RWPE2 (cell line): ENCODE data around the gene SCYL2.
"Not testable (repeated sequence)": the region's sequence is repeated elsewhere in the genome, so short reads cannot be mapped to it uniquely, and the experiment has no call there.

ENCODE experiments used
- ATAC-seq: fragments of 200-7000 bp; cut with Tn5 transposase; 3 replicates; pipeline ENCODE4 v1.9.1; 2021; ENCODE audit warnings: low read depth
- DNase-seq: peaks from one replicate; pipeline ENCODE4 v3.0.0-alpha.2; 2020; ENCODE audit warnings: low spot score
- H3K27ac ChIP-seq: fragments of 450-650 bp; 2 replicates; pipeline ENCODE4 v1.5.1; 2017; ENCODE audit warnings: mild to moderate bottlenecking; ENCODE audit not compliant: poor library complexity, severe bottlenecking
- H3K27me3 ChIP-seq: fragments of 250-450 bp; sonication (Bioruptor Pico); 2 replicates; pipeline ENCODE4 v1.5.1; 2021; ENCODE audit warnings: mild to moderate bottlenecking, moderate library complexity; ENCODE audit not compliant: insufficient read depth, poor library complexity, severe bottlenecking
- H3K36me3 ChIP-seq: fragments of 250-450 bp; sonication (Bioruptor Pico); 2 replicates; pipeline ENCODE4 v1.5.1; 2020; ENCODE audit warnings: low read depth, mild to moderate bottlenecking, moderate library complexity
- H3K4me1 ChIP-seq: fragments of 250-450 bp; sonication (Bioruptor Pico); 2 replicates; pipeline ENCODE4 v1.5.1; 2021; ENCODE audit warnings: mild to moderate bottlenecking, moderate library complexity; ENCODE audit not compliant: insufficient read depth, poor library complexity, severe bottlenecking
- H3K4me3 ChIP-seq: fragments of 250-450 bp; sonication (Bioruptor Pico); 2 replicates; pipeline ENCODE4 v1.5.1; 2021; ENCODE audit warnings: mild to moderate bottlenecking, moderate library complexity; ENCODE audit not compliant: severe bottlenecking
- H3K9me3 ChIP-seq: fragments of 250-450 bp; sonication (Bioruptor Pico); 2 replicates; pipeline ENCODE4 v1.5.1; 2021; ENCODE audit warnings: mild to moderate bottlenecking, moderate library complexity; ENCODE audit not compliant: severe bottlenecking
- CTCF ChIP-seq: fragments of 450-650 bp; IDR thresholded peaks from one replicate; pipeline ENCODE4 v1.5.1; 2017; ENCODE audit warnings: mild to moderate bottlenecking, moderate library complexity; ENCODE audit not compliant: poor library complexity, severe bottlenecking

The SCYL2 gene

GRCh38 chr12:100266835-100267602, at the start of gene SCYL2, which contains the start of gene DEPDC4:
SCYL2 (plus strand) TSS chr12:100267177; CDS start chr12:100282971, 15,794 bp downstream.
DEPDC4 (minus strand) TSS chr12:100267079; CDS start chr12:100267076, 3 bp downstream.
- TF ChIP-seq CTCF = no peak
- no peaks in the 10 kb centered on the region for H3K9me3 ChIP-seq
- peak within 1 kb of the TSS; percentile 86 for H3K4me3 ChIP-seq
- no peaks in the 10 kb centered on the region for H3K27me3 ChIP-seq
- DNase-seq (peak; percentile 94), ATAC-seq (peak; percentile 77)
- H3K27ac ChIP-seq = peak within 1 kb of the TSS; percentile 81
- H3K4me1 ChIP-seq = peaks cover 14% of the 10 kb centered on the region
- H3K36me3 ChIP-seq = peaks cover 8% of the 10 kb centered on the region

GRCh38 chr12:100219328-100220109, 47.5 kb upstream of the SCYL2 start:
- H3K4me3 ChIP-seq = no peak overlapping the region
- H3K27ac ChIP-seq = no peak overlapping the region
- peaks cover 81% of the 10 kb centered on the region for H3K36me3 ChIP-seq
- ATAC-seq (no peak), DNase-seq (no peak)
- TF ChIP-seq CTCF = no peak
- H3K27me3 ChIP-seq = no peaks in the 10 kb centered on the region
- H3K9me3 ChIP-seq = no peaks in the 10 kb centered on the region
- no peaks in the 10 kb centered on the region for H3K4me1 ChIP-seq

GRCh38 chr12:100221523-100221922, 45.5 kb upstream of the SCYL2 start:
- Histone ChIP-seq H3K27ac (no peak overlapping the region), H3K9me3 (no peaks in the 10 kb centered on the region), H3K27me3 (no peaks in the 10 kb centered on the region), H3K4me3 (no peak overlapping the region), H3K4me1 (peaks cover 11% of the 10 kb centered on the region), H3K36me3 (peaks cover 64% of the 10 kb centered on the region)
- ATAC-seq (no peak), DNase-seq (no peak)
- TF ChIP-seq CTCF = no peak

- not testable (repeated sequence) for H3K27me3 ChIP-seq, ATAC-seq, DNase-seq, H3K9me3 ChIP-seq, H3K4me3 ChIP-seq, H3K27ac ChIP-seq
- Histone ChIP-seq H3K36me3 (peaks cover 58% of the 10 kb centered on the region), H3K4me1 (peaks cover 11% of the 10 kb centered on the region)
Observed at GRCh38 chr12:100222173-100222572, 44.8 kb upstream of the SCYL2 start.

- Histone ChIP-seq H3K4me3 (no peak overlapping the region), H3K27me3 (no peaks in the 10 kb centered on the region), H3K9me3 (no peaks in the 10 kb centered on the region), H3K4me1 (peaks cover 22% of the 10 kb centered on the region), H3K36me3 (peaks cover 25% of the 10 kb centered on the region), H3K27ac (peak overlapping the region; percentile 55)
- TF ChIP-seq CTCF = no peak
- ATAC-seq (peak; percentile 63), DNase-seq (no peak)
Observed at GRCh38 chr12:100225491-100225890, 41.5 kb upstream of the SCYL2 start.
